Glutamatergic neuron (in vitro differentiated cells): Measurements from ENCODE around the gene RHCE. TPM values are rescaled to one million over a fixed set of nuclear protein-coding genes. Genes with fewer than 3 reads are reported as not detected.

Experiments
- DNase-seq: peaks from one replicate; pipeline ENCODE4 v3.0.0; 2022
- H3K27ac Mint-ChIP-seq: one replicate; pipeline ENCODE4 v1.8.0; 2020; ENCODE audit warnings: mild to moderate bottlenecking, mixed read lengths, inconsistent platforms; ENCODE audit not compliant: unreplicated experiment
- H3K27me3 Mint-ChIP-seq: one replicate; pipeline ENCODE4 v1.8.0; 2020; ENCODE audit warnings: mild to moderate bottlenecking, moderate library complexity, mixed read lengths, inconsistent platforms; ENCODE audit not compliant: unreplicated experiment
- H3K36me3 Mint-ChIP-seq: one replicate; pipeline ENCODE4 v1.8.0; 2020; ENCODE audit warnings: mild to moderate bottlenecking, mixed read lengths, inconsistent platforms; ENCODE audit not compliant: unreplicated experiment
- H3K4me1 Mint-ChIP-seq: one replicate; pipeline ENCODE4 v1.8.0; 2020; ENCODE audit warnings: mild to moderate bottlenecking, low read depth, mixed read lengths, inconsistent platforms; ENCODE audit not compliant: unreplicated experiment
- H3K4me3 Mint-ChIP-seq: one replicate; pipeline ENCODE4 v1.8.0; 2020; ENCODE audit warnings: mild to moderate bottlenecking, mixed read lengths, inconsistent platforms; ENCODE audit not compliant: unreplicated experiment
- H3K9me3 Mint-ChIP-seq: one replicate; pipeline ENCODE4 v1.8.0; 2020; ENCODE audit warnings: mild to moderate bottlenecking, moderate library complexity, mixed read lengths, inconsistent platforms; ENCODE audit not compliant: unreplicated experiment
- total RNA-seq: library from RNA; stranded (reverse); fragmentation: NEBNext Ultra II Directional; extraction: Animal tissue kit (Norgen Biotek cat#: 25700); gene quantifications from one replicate; pipeline ENCODE4 v1.2.1, GENCODE V29; 2021; ENCODE audit not compliant: unreplicated experiment
- TF ChIP-seq, protein P1 (sequence below): fragments of 200-600 bp; sonication (generic); IDR thresholded peaks from one replicate; pipeline ENCODE4 v1.5.0; 2021; ENCODE audit not compliant: partially characterized antibody, unreplicated experiment

RHCE gene
- total RNA-seq, 1 donor from 2014 or later = 1.2 TPM

DNA sequence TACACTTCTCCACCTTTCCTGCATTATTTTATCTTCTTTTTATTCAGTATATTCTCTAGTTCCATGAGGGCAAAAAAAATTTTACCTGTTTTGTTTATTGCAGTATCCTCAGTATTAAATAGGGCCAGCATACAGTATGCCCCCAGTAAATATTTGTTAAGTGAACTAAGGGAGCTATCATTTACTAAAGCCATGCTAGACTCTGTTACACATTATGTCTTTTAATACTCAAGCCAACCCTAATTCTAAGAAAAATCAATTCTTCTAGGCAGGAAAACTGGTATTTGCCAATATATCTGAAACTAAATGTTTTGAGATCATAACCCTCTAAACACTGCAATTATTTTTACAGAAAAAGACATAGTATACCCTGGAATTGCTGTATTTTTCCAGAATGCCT lies 64.2 kb downstream of the RHCE start:
- Mint-ChIP-seq H3K27me3 (peaks cover 1% of the 10 kb centered on the region), H3K36me3 (no peaks in the 10 kb centered on the region), H3K27ac (no peak overlapping the region), H3K4me3 (no peak overlapping the region), H3K9me3 (no peaks in the 10 kb centered on the region), H3K4me1 (no peaks in the 10 kb centered on the region)
- TF ChIP-seq, protein P1, sequence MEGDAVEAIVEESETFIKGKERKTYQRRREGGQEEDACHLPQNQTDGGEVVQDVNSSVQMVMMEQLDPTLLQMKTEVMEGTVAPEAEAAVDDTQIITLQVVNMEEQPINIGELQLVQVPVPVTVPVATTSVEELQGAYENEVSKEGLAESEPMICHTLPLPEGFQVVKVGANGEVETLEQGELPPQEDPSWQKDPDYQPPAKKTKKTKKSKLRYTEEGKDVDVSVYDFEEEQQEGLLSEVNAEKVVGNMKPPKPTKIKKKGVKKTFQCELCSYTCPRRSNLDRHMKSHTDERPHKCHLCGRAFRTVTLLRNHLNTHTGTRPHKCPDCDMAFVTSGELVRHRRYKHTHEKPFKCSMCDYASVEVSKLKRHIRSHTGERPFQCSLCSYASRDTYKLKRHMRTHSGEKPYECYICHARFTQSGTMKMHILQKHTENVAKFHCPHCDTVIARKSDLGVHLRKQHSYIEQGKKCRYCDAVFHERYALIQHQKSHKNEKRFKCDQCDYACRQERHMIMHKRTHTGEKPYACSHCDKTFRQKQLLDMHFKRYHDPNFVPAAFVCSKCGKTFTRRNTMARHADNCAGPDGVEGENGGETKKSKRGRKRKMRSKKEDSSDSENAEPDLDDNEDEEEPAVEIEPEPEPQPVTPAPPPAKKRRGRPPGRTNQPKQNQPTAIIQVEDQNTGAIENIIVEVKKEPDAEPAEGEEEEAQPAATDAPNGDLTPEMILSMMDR = no peak
- no peak for DNase-seq

DNA sequence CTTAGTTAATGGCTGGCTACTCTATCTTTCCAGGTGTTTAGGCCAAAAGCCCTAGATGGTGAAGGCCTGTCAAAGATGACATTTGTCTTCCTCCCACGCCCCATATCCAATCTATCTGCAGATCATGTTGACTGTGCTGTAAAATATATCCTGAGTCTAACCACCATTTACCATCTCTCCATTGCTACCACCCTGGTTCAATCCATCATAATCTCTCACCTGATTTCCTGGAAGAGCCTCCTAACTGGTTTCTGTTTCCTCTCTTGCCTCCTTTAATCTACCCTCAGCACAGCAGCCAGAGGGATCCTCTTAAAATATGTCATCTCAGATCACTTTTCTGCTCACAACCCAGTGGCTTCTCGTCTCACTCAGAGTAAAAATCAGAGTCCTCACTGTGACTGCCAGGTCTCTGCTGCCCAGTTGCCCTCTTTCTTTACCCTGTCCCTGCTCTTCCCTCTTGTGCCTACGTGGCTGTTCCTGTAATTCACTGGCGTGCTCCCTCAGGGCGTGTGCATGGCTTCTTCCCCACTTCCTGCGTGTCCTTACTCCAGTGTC lies 64.7 kb downstream of the RHCE start:
- DNase-seq = no peak
- peaks cover 1% of the 10 kb centered on the region for H3K27me3 Mint-ChIP-seq
- no peak overlapping the region for H3K27ac Mint-ChIP-seq
- TF ChIP-seq, protein P1 = no peak
- no peaks in the 10 kb centered on the region for H3K4me1 Mint-ChIP-seq
- no peaks in the 10 kb centered on the region for H3K9me3 Mint-ChIP-seq
- no peak overlapping the region for H3K4me3 Mint-ChIP-seq
- H3K36me3 Mint-ChIP-seq = no peaks in the 10 kb centered on the region

DNA sequence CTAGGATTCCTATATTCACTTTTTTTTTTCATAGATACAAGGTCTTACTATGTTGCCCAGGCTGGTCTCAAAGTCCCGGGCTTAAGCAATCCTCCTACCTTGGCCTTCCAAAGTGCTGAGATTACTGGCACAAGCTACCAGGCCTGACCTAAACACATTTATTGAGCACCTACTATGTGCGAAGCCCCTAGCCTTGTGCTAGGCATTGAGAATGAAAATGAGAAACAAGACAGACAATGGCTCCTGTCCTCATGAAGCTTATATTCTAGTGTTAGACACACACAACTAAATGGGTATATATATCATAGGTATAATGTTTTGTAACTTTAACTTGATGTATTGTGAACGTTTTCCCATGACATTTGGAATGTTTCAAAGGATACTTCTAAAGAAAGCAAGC lies 71.0 kb downstream of the RHCE start:
- H3K9me3 Mint-ChIP-seq = no peaks in the 10 kb centered on the region
- TF ChIP-seq, protein P1 = no peak
- H3K27me3 Mint-ChIP-seq = no peaks in the 10 kb centered on the region
- H3K4me1 Mint-ChIP-seq = no peaks in the 10 kb centered on the region
- no peaks in the 10 kb centered on the region for H3K36me3 Mint-ChIP-seq
- H3K27ac Mint-ChIP-seq = no peak overlapping the region
- no peak overlapping the region for H3K4me3 Mint-ChIP-seq
- DNase-seq = no peak

DNA sequence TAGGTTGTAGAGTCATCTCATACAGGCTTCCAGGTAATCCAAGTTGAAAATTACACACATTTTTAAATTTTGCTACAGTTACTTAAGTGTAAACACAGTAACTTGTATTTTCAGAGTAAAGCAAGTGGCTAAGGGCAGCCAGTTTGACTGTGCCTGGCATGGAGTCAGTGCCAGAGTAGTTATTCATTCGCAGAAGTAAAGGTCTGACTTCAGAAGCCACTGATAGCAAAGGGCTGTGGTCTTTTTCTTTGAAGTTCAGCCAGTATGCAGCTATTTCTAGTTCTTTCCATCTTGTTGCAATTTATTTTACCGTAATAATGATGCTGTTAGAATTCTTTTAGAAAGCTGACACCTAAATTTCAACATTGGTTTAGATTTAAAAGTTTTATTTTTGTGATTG lies 73.1 kb downstream of the RHCE start:
- H3K27ac Mint-ChIP-seq = no peak overlapping the region
- H3K9me3 Mint-ChIP-seq = no peaks in the 10 kb centered on the region
- TF ChIP-seq, protein P1 = no peak
- no peak for DNase-seq
- no peaks in the 10 kb centered on the region for H3K27me3 Mint-ChIP-seq
- H3K4me1 Mint-ChIP-seq = no peaks in the 10 kb centered on the region
- H3K4me3 Mint-ChIP-seq = no peak overlapping the region
- H3K36me3 Mint-ChIP-seq = no peaks in the 10 kb centered on the region

DNA sequence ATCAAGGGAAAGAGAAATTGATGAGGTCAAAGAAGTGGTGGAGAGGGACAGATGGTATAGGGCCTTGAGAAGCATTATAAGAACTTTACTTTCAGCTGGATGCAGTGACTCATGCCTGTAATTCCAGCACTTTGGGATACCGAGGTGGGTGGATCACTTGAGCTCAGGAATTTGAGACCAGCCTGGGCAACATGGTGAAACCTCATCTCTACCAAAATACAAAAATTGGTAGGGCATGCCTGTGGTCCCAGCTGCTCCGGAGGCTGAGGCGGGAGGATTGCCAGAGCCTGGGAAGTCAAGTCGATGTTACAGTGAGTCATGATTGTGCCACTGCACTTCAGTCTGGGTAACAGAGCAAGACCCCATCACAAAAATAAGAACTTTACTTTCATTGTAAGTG lies 76.8 kb downstream of the RHCE start:
- Mint-ChIP-seq H3K4me1 (peaks cover 6% of the 10 kb centered on the region), H3K36me3 (no peaks in the 10 kb centered on the region), H3K9me3 (no peaks in the 10 kb centered on the region), H3K4me3 (no peak overlapping the region), H3K27ac (no peak overlapping the region), H3K27me3 (no peaks in the 10 kb centered on the region)
- TF ChIP-seq, protein P1 = no peak
- no peak for DNase-seq
